NB4 (cell line): ENCODE results near the gene SARS1.

Experiments
- DNase-seq: peaks from one replicate; pipeline ENCODE4 v3.0.0; 2010; ENCODE audit warnings: low read depth
- H3K4me3 ChIP-seq: one replicate; pipeline ENCODE4 v1.5.1; 2011; ENCODE audit warnings: mild to moderate bottlenecking, low read depth, low read length, moderate library complexity
- CTCF ChIP-seq: IDR thresholded peaks from one replicate; pipeline ENCODE4 v1.5.1; 2012; ENCODE audit warnings: low read depth, low read length
- MYC ChIP-seq: IDR thresholded peaks from 2 replicates; pipeline ENCODE4 v1.6.1; 2011; ENCODE audit warnings: low read depth, low read length
- POLR2A ChIP-seq: IDR thresholded peaks from 2 replicates; pipeline ENCODE4 v1.6.1; 2011; ENCODE audit warnings: mild to moderate bottlenecking; ENCODE audit not compliant: insufficient read length; ENCODE audit errors: extremely low read depth
- TF ChIP-seq, protein P1 (sequence below): IDR thresholded peaks from 2 replicates; pipeline ENCODE4 v1.6.1; 2011; ENCODE audit warnings: low read depth, low read length

Gene SARS1

GRCh38 chr1:109225308-109225707 lies 11.6 kb downstream of the SARS1 start:
- DNase-seq = no peak
- TF ChIP-seq CTCF (no peak), MYC (no peak), POLR2A (no peak)
- TF ChIP-seq, protein P1, sequence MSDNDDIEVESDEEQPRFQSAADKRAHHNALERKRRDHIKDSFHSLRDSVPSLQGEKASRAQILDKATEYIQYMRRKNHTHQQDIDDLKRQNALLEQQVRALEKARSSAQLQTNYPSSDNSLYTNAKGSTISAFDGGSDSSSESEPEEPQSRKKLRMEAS = no peak
- H3K4me3 ChIP-seq = no peak overlapping the region

DNA sequence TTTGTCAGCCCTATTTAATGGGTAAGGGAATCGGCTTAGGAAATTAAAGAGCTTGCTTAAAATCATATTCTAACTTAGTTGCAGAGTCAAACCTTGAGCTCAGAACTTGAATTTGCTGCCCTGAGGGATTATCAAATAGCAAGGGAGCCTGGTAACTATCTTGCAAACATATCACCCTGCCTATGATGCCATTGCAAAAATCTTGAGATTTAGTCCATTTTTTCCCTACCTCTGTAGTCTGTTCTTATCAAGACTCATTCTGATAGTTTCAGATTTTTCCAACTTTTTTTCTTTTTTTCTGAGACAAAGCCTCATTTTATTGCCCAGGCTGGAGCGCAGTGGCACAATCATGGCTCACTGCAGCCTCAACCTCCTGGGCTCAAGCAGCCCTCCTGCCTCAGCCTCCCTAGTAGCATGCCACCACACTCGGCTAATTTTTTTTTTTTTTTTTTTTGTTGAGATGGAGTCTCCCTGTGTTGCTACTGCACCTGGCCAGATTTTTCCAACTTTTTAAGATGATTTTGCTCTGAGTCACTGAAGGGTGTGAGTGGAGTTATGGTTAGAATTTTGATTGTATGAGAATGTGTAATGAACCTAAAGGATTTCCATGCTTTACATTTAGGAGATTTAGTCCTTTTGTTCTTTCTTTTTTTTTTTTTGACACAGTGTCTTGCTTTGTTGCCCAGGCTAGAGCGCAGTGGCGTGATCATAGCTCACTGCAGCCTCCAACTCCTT lies 12.2 kb downstream of the SARS1 start:
- no peak for DNase-seq
- TF ChIP-seq, protein P1 = no peak
- no peak for TF ChIP-seq CTCF
- no peak for TF ChIP-seq MYC
- TF ChIP-seq POLR2A = no peak
- H3K4me3 ChIP-seq = no peak overlapping the region

- H3K4me3 ChIP-seq = no peak overlapping the region
- TF ChIP-seq CTCF = no peak
- TF ChIP-seq, protein P1 = no peak
- TF ChIP-seq MYC = no peak
- no peak for TF ChIP-seq POLR2A
- DNase-seq = no peak
Observed at GRCh38 chr1:109228167-109228566, 14.4 kb downstream of the SARS1 start.

- no peak overlapping the region for H3K4me3 ChIP-seq
- TF ChIP-seq MYC = no peak
- no peak for TF ChIP-seq CTCF
- TF ChIP-seq, protein P1 = no peak
- no peak for TF ChIP-seq POLR2A
- DNase-seq = no peak
Observed at GRCh38 chr1:109229531-109230127, 15.9 kb downstream of the SARS1 start.

GRCh38 chr1:109231066-109231465 lies 17.3 kb downstream of the SARS1 start:
- no peak for TF ChIP-seq CTCF
- TF ChIP-seq MYC = no peak
- no peak for TF ChIP-seq POLR2A
- TF ChIP-seq, protein P1 = no peak
- H3K4me3 ChIP-seq = no peak overlapping the region
- DNase-seq = no peak
